ENCODE measurements around the gene CTNND2.

The CTNND2 gene

GRCh38 chr5:11902201-11902619, 2.0 kb downstream of the CTNND2 start:
- no peak overlapping the region for H3K4me2 ChIP-seq (ENCODE audit: insufficient read depth, low read length)
- no peaks in the 10 kb centered on the region for H3K4me1 ChIP-seq (ENCODE audit: insufficient read depth, low read length)
- DNase-seq (no peak), ATAC-seq (ENCODE audit: insufficient read depth, low read depth) (no peak)
- H3K27me3 ChIP-seq (ENCODE audit: insufficient read depth, low read length, poor library complexity), result no peaks in the 10 kb centered on the region
- H4K20me1 ChIP-seq (ENCODE audit: insufficient read depth, low read length), result no peaks in the 10 kb centered on the region
- H3K36me3 ChIP-seq (ENCODE audit: insufficient read depth, low read length), result no peaks in the 10 kb centered on the region
- no peak overlapping the region for H3K4me3 ChIP-seq (ENCODE audit: low read depth in 1 of 2, low read length in 2 of 2)
- no peaks in the 10 kb centered on the region for H3K79me2 ChIP-seq (ENCODE audit: insufficient read depth, low read length)
- no peak overlapping the region for H2AFZ ChIP-seq (ENCODE audit: low read depth, low read length)
- H3K9me3 ChIP-seq (ENCODE audit: insufficient read depth, low read length, severe bottlenecking), result peaks cover 4% of the 10 kb centered on the region
- TF ChIP-seq EZH2 (IDR thresholded peaks at IDR 0.05; ENCODE audit: borderline replicate concordance, low read depth, low read length, severe bottlenecking), result no peak
- TF ChIP-seq, protein P1, sequence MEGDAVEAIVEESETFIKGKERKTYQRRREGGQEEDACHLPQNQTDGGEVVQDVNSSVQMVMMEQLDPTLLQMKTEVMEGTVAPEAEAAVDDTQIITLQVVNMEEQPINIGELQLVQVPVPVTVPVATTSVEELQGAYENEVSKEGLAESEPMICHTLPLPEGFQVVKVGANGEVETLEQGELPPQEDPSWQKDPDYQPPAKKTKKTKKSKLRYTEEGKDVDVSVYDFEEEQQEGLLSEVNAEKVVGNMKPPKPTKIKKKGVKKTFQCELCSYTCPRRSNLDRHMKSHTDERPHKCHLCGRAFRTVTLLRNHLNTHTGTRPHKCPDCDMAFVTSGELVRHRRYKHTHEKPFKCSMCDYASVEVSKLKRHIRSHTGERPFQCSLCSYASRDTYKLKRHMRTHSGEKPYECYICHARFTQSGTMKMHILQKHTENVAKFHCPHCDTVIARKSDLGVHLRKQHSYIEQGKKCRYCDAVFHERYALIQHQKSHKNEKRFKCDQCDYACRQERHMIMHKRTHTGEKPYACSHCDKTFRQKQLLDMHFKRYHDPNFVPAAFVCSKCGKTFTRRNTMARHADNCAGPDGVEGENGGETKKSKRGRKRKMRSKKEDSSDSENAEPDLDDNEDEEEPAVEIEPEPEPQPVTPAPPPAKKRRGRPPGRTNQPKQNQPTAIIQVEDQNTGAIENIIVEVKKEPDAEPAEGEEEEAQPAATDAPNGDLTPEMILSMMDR (IDR thresholded peaks at IDR 0.05; ENCODE audit: borderline replicate concordance, extremely low read depth, low read length, poor library complexity, severe bottlenecking), result no peak
- no peak overlapping the region for H3K9ac ChIP-seq (ENCODE audit: low read depth, low read length)
- no peak overlapping the region for H3K27ac ChIP-seq (ENCODE audit: low read length)

DNA sequence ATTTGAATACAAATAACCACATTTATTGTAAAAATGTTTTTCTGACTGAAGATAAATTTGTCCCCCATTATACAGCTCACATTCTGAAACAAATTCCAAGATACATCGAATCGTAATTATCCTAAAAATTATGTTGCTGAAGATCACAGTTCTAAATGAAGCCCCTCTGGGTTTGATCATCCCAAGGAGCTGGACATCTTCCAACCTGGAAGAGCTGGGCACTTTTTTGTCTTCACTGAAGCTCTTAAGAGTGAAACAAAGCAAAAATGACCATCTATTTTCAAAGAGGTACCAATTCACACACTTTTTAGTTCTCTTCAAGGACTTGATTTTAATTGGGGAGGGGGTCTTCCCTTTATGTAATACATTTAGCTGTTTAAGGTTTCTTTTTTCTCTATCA, 5.5 kb downstream of the CTNND2 start:
- Histone ChIP-seq H3K27me3 (ENCODE audit: insufficient read depth, low read length, poor library complexity) (no peaks in the 10 kb centered on the region), H3K9ac (ENCODE audit: low read depth, low read length) (no peak overlapping the region), H3K4me1 (ENCODE audit: insufficient read depth, low read length) (no peaks in the 10 kb centered on the region), H3K79me2 (ENCODE audit: insufficient read depth, low read length) (no peaks in the 10 kb centered on the region), H3K27ac (ENCODE audit: low read length) (no peak overlapping the region), H3K36me3 (ENCODE audit: insufficient read depth, low read length) (no peaks in the 10 kb centered on the region), H2AFZ (ENCODE audit: low read depth, low read length) (no peak overlapping the region), H3K4me3 (ENCODE audit: low read depth in 1 of 2, low read length in 2 of 2) (no peak overlapping the region), H3K9me3 (ENCODE audit: insufficient read depth, low read length, severe bottlenecking) (no peaks in the 10 kb centered on the region), H3K4me2 (ENCODE audit: insufficient read depth, low read length) (no peak overlapping the region), H4K20me1 (ENCODE audit: insufficient read depth, low read length) (no peaks in the 10 kb centered on the region)
- TF ChIP-seq, protein P1 (IDR thresholded peaks at IDR 0.05; ENCODE audit: borderline replicate concordance, extremely low read depth, low read length, poor library complexity, severe bottlenecking), result no peak
- no peak for TF ChIP-seq EZH2 (IDR thresholded peaks at IDR 0.05; ENCODE audit: borderline replicate concordance, low read depth, low read length, severe bottlenecking)
- DNase-seq (no peak), ATAC-seq (ENCODE audit: insufficient read depth, low read depth) (no peak)

DNA sequence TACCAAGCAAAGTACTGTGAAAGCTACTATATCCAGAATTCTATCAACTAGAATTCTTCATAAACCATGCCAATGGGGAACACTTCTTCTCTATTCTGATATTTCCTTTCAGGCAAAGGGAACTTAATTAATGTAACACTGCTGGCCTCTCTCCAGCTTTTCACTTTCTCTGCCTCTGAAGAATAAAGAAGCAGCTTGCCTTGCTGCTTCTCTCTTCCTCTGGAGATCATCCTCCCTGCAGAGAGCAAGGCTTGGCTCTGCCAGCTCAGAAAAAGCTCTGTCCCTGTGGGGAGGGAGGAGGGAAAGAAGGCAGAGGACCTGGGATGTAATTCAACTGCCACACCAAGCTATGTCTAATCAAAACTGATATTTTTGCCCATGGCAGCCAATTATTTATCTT, 6.5 kb downstream of the CTNND2 start:
- ATAC-seq (ENCODE audit: insufficient read depth, low read depth), result no peak
- DNase-seq, result no peak
- H3K4me3 ChIP-seq (ENCODE audit: low read depth in 1 of 2, low read length in 2 of 2), result no peak overlapping the region

More for the DNA sequence above, 6.5 kb downstream of the CTNND2 start:
- H3K9me3 ChIP-seq (ENCODE audit: insufficient read depth, low read length, severe bottlenecking), result no peaks in the 10 kb centered on the region
- no peaks in the 10 kb centered on the region for H3K4me1 ChIP-seq (ENCODE audit: insufficient read depth, low read length)
- no peaks in the 10 kb centered on the region for H4K20me1 ChIP-seq (ENCODE audit: insufficient read depth, low read length)
- no peak overlapping the region for H3K9ac ChIP-seq (ENCODE audit: low read depth, low read length)
- H3K79me2 ChIP-seq (ENCODE audit: insufficient read depth, low read length), result no peaks in the 10 kb centered on the region
- TF ChIP-seq, protein P1 (IDR thresholded peaks at IDR 0.05; ENCODE audit: borderline replicate concordance, extremely low read depth, low read length, poor library complexity, severe bottlenecking), result no peak
- no peak for TF ChIP-seq EZH2 (IDR thresholded peaks at IDR 0.05; ENCODE audit: borderline replicate concordance, low read depth, low read length, severe bottlenecking)
- H3K27ac ChIP-seq (ENCODE audit: low read length), result no peak overlapping the region
- no peaks in the 10 kb centered on the region for H3K27me3 ChIP-seq (ENCODE audit: insufficient read depth, low read length, poor library complexity)
- H3K36me3 ChIP-seq (ENCODE audit: insufficient read depth, low read length), result no peaks in the 10 kb centered on the region
- H2AFZ ChIP-seq (ENCODE audit: low read depth, low read length), result no peak overlapping the region
- no peak overlapping the region for H3K4me2 ChIP-seq (ENCODE audit: insufficient read depth, low read length)

Measured in DND-41 (cell line).